Spleen (tissue), 7 donors: Measurements from ENCODE around the gene SPDYA.

Experiments used
- CTCF ChIP-seq, 11 experiments: fragments of 200-600 bp in 7 of 11; fragments of 450-650 bp in 4 of 11; sonication (generic) in 4 of 11; IDR thresholded peaks in 8 of 11; conservative IDR thresholded peaks in 3 of 11; 1 replicate in 7 of 11; 2 replicates in 4 of 11; pipeline versions ENCODE4 v1.4.0 to v1.8.0; 2016 to 2021; ENCODE audit warnings: antibody characterized with exemption in 11 of 11, inconsistent platforms in 4 of 11, mild to moderate bottlenecking in 1 of 11
- POLR2A ChIP-seq, 3 donors: fragments of 450-650 bp; IDR thresholded peaks; one replicate each; pipeline ENCODE4 v1.5.1; 2017; ENCODE audit warnings: antibody characterized with exemption in 3 of 3, mild to moderate bottlenecking in 1 of 3
- donor health status: DM: no; HTN: no; CAD: no; lungs with moderate emphysema.
- donor health status: DM: no; HTN: no; CAD: no.
- donor health status: DM: no; HTN: no; CAD: no.

- no peak for TF ChIP-seq CTCF (IDR thresholded peaks at IDR 0.05 in 8 of 11, conservative IDR thresholded peaks at IDR 0.05 in 3 of 11)
- TF ChIP-seq POLR2A (IDR thresholded peaks at IDR 0.05): no peak
These were observed 17.7 kb downstream of the SPDYA start for GRCh38 chr2:28828382-28828781.
